GM21737 (cell line): ENCODE measurements around the gene ITGA6.

Experiments
- ATAC-seq: cut with Tn5 transposase; IDR thresholded peaks from one replicate; pipeline ENCODE4 v1.9.1; 2021; ENCODE audit warnings: mild to moderate bottlenecking, moderate library complexity; ENCODE audit not compliant: unreplicated experiment

Gene ITGA6

GRCh38 chr2:172427256-172427989 is at the start of gene ITGA6:
Gene ITGA6, plus strand, starts transcription at chr2:172427586.
- ATAC-seq = no peak

DNA sequence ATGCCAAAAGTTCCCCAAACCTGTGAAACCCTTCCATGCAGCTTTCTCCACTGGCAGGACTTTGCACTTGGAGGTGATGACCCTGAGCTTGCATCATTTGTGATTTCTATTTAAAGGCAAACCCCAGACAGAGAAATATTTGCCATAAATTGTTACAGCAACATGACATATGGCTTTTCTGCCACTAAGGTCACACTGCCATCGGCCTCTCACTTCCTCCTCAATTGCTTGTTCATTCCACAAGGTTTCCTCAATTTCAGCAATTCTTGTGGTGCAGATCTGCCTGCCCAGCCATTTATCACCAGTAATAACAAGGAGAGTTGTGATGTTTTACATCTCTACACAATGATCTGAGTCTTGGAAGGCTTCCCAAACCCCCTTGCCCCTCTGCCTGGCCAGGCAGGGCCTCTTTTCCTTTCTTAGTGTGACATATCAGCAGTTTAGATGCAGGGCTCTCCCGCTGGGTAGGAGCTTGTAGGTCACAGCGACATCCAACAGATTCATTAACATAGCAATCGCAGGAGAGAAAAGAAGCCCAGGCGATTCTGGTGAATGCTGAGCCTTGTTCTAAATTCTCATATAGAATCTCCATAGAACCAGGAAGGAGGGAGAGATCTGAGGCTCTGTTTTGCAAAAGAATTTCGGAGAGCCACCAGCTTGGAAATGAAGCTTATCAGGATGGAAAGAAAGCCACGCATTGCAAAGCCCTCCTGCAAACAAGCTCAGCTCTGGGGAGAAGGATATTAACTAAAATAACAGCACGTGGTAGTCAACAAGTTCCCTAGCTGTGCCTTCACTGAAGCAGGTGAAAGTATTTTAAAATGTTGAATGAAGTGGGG is 46.7 kb upstream of the ITGA6 start:
- no peak for ATAC-seq

GRCh38 chr2:172381275-172382027 is 45.9 kb upstream of the ITGA6 start:
- ATAC-seq = no peak

DNA sequence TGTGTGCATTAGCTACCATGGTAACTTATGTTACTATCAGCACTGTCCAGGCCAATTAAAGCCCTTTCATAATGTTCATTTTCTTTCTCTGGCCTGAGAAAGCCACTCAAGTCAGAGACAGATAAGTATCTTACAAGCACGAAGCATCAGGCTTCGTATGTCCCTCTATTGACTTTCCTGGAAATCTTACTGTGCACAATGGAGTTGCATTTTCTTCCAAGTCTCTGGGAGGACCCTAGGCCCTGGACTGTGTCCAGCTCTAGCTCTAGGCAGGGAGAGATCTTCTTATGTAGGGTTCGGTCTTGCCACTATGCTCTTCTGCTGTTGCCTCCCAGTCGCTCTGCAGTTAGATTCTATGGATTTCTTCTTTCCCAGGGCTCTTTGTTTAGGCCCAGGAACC is 40.0 kb upstream of the ITGA6 start:
- ATAC-seq = no peak

DNA sequence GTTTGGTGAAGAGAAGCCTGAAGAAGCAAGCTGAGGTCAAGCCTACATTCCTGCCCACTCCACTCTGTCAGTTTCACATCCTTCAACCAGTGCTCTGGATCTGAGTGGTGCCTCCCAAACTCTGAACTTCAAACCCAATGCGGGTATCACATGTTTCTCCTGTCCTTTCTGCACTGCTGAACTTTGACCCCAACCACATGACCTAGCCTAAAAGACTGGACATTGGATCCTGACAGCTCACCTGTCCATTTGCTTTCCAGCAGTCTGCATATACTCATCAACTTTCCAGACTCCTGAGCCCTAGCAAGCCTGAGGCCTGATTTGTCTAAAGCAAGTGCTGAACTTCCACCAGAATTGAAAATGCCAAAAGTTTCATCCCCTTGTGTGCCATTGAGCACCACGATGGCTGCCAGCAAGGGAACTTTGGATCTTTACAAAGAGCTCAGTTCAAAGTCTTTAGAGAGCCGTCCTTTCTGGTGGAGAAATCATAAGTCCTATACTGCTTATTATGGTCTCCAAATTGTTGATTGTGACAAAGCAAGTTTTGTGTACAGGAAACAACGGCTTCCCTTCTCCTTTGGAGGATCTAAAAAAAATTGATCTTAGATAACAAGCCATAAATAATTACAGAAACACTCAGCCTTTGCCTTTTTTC is 37.6 kb upstream of the ITGA6 start:
- ATAC-seq = no peak

DNA sequence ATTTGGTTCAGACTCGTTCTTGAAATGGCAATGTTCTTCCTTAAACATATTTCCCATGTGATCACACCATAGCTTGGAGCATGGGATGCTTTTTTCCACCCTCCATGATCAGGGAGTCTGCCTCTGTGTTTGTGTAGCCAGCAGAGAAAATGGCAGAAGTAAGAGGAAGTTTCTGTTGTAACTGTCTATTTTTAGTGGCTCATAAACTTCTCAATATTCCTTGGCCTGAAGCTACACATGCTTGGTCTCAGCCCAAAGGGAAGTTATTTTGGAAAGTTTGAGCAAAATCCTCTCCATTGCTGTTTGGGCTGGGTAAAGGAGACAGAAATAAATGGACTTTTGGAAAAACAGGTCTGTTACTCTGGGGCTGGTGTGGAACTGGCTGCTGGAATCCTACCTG is 33.4 kb upstream of the ITGA6 start:
- no peak for ATAC-seq

GRCh38 chr2:172395503-172395902 is 31.9 kb upstream of the ITGA6 start:
- ATAC-seq = no peak

- no peak for ATAC-seq
These were observed 30.1 kb upstream of the ITGA6 start for GRCh38 chr2:172397148-172397834.

GRCh38 chr2:172398440-172398839 is 28.9 kb upstream of the ITGA6 start:
- ATAC-seq = no peak

- no peak for ATAC-seq
These were observed 27.6 kb upstream of the ITGA6 start for GRCh38 chr2:172399765-172400164.

- no peak for ATAC-seq
These were observed 25.2 kb upstream of the ITGA6 start for GRCh38 chr2:172402198-172402597.

GRCh38 chr2:172403402-172403801 is 24.0 kb upstream of the ITGA6 start:
- ATAC-seq = no peak

GRCh38 chr2:172403881-172404468 is 23.4 kb upstream of the ITGA6 start:
- ATAC-seq = no peak

GRCh38 chr2:172404824-172405223 is 22.6 kb upstream of the ITGA6 start:
- no peak for ATAC-seq

- no peak for ATAC-seq
These were observed 21.7 kb upstream of the ITGA6 start for GRCh38 chr2:172405673-172406072.

DNA sequence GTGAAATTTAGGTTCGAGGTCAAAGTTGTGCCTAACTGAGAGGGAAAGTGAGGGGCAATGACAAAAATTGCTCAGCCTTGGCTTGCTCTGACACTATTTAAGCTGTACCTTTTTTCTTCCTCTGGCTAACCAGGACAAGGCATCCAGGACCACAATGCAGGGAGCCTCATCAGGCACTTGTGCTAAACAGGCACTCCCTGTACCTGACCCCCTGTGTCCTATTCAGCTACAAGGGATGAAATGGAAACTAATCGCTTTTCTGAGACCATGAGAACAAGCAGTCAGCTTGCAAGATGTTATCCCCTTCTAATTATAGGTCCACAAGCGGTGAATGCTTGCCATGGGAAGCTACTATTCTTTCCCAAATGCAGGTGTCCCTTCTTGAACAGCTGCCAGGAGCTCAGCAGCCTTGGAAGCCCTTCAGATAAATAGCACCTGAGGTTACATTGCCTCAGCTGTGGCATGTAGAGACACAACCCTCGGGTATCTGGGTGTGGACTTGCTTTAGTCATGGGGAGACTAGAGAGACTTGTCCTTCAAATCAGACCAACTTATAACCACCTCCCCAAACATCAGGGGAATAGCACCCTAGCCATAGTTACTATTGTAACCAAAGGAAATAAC is 19.1 kb upstream of the ITGA6 start:
- ATAC-seq = no peak

GRCh38 chr2:172409042-172409441 is 18.3 kb upstream of the ITGA6 start:
- ATAC-seq = no peak

DNA sequence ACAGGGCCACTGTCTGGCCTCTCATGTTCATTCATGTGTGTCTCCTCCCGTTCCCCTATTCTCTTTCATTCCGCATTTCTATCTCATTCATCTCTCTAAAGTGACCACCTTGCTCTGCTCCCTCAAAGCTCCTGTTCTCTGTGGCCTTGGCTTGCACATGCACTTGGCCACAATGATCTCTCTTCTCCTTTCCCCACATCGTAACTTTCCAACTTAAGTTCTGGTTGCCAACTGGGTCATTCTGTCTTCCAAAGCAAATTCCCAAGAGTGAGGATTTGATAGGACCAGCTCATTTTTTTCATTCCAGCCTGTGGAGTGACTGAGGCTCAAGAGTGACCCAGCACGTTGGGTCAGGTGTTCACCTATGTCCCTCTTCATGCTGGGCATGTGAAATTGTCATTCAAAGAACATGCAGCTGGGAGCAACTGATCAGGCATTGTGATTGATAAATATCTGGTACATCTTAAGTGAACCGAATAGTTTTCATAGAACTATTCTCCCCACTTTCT is 14.3 kb upstream of the ITGA6 start:
- no peak for ATAC-seq

- ATAC-seq = no peak
These were observed 12.1 kb upstream of the ITGA6 start for GRCh38 chr2:172415157-172415864.
